ENCODE data around the gene PIGV.
"Not testable (repeated sequence)": the region's sequence is repeated elsewhere in the genome, so short reads cannot be mapped to it uniquely, and the experiment has no call there.

Gene PIGV

DNA sequence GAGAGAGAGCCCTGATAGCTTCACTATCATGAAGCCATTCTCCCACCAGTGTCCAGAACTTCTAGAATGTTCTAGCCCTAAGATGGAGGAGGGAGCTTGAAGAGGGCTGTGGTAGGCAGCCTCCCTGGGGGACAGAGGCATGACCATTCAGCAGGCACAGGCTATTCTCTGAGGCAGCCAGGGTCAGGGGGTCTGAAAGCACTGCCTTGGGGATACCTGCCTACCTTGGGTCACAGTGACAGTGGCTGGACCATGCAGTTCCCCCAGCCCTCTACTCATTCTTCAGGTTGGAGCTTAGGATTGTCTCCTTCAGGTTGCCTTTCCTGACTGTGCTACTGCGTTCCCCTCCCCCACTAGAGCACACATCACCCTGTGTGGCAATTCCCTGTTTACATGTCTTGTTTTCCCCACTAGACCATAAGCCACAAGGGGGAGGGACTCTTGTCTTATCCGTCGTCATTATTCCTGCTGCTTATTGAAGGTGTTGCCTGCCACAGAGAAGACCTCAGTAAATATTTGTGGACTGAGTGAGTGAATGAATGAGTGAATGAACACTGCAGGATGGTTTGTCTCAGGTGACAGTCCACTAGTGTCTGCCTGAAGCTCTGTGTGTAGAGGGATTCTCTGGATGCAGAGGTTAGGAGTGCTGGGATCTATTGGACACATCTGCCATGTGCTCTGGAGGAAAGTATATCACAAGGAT lies 43.9 kb downstream of the PIGV start:
- Histone ChIP-seq H3K9me3 (ENCODE audit: insufficient read depth, low read length) (no peaks in the 10 kb centered on the region), H3K79me2 (ENCODE audit: low read length) (peaks cover 50% of the 10 kb centered on the region), H3K9ac (ENCODE audit: low read length) (no peak overlapping the region), H3K36me3 (replicated peaks; ENCODE audit: low read depth, low read length) (peaks cover 40% of the 10 kb centered on the region), H2AFZ (ENCODE audit: low read depth, low read length) (no peak overlapping the region), H4K20me1 (ENCODE audit: insufficient read depth, low read length) (peaks cover 7% of the 10 kb centered on the region), H3K4me3 (ENCODE audit: low read length) (no peak overlapping the region), H3K27me3 (ENCODE audit: low read depth, low read length) (no peaks in the 10 kb centered on the region), H3K27ac (ENCODE audit: low read length) (no peak overlapping the region), H3K4me2 (ENCODE audit: low read length) (no peak overlapping the region), H3K4me1 (ENCODE audit: low read length) (peaks cover 37% of the 10 kb centered on the region)
- TF ChIP-seq, protein P1, sequence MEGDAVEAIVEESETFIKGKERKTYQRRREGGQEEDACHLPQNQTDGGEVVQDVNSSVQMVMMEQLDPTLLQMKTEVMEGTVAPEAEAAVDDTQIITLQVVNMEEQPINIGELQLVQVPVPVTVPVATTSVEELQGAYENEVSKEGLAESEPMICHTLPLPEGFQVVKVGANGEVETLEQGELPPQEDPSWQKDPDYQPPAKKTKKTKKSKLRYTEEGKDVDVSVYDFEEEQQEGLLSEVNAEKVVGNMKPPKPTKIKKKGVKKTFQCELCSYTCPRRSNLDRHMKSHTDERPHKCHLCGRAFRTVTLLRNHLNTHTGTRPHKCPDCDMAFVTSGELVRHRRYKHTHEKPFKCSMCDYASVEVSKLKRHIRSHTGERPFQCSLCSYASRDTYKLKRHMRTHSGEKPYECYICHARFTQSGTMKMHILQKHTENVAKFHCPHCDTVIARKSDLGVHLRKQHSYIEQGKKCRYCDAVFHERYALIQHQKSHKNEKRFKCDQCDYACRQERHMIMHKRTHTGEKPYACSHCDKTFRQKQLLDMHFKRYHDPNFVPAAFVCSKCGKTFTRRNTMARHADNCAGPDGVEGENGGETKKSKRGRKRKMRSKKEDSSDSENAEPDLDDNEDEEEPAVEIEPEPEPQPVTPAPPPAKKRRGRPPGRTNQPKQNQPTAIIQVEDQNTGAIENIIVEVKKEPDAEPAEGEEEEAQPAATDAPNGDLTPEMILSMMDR (IDR thresholded peaks at IDR 0.05; ENCODE audit: low read depth, low read length): no peak
- TF ChIP-seq EZH2phosphoT487 (IDR thresholded peaks at IDR 0.05; ENCODE audit: low read depth): no peak

DNA sequence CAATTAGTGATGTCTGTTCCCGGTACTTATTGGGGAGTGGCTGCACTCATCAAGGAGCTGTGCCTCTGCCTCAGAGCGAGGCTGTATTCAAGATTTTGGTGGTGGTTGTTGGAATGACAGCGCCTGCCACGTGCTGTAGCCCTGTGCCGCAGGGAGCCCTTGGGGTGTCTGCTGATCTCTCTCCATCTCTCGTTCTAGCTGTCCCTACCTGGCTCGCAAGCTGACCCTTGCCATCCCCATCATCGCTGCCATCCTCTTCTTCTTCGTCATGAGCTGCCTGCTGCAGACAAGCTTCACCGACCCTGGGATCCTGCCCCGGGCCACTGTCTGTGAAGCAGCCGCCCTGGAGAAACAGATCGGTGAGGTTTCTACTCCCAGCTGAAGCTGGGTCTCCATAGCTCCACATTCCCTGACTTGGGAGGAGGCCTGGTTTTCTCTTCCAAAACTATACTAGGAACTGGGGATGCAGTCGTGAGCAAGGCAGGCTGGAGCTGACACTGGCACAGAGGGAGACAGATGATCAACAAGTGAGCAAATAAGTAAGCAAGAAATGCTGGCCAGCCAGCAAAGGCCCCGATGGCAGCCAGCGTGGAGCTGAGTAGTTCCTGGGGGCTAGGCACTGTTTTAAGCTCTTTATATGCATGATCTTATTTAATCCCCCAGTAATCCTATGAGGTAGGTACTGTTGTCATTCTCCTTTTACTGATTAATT lies 44.7 kb downstream of the PIGV start:
- H3K9me3 ChIP-seq (ENCODE audit: insufficient read depth, low read length): no peaks in the 10 kb centered on the region
- peak overlapping the region; percentile 80 for H3K4me2 ChIP-seq (ENCODE audit: low read length)
- H3K27ac ChIP-seq (ENCODE audit: low read length): peak overlapping the region; percentile 82; the same call in 1 of the 2 replicates
- peaks cover 7% of the 10 kb centered on the region for H4K20me1 ChIP-seq (ENCODE audit: insufficient read depth, low read length)
- TF ChIP-seq, protein P1 (IDR thresholded peaks at IDR 0.05; ENCODE audit: low read depth, low read length): no peak
- no peak for TF ChIP-seq EZH2phosphoT487 (IDR thresholded peaks at IDR 0.05; ENCODE audit: low read depth)
- H2AFZ ChIP-seq (ENCODE audit: low read depth, low read length): no peak overlapping the region
- peaks cover 37% of the 10 kb centered on the region for H3K4me1 ChIP-seq (ENCODE audit: low read length)
- no peak overlapping the region for H3K4me3 ChIP-seq (ENCODE audit: low read length)
- peaks cover 43% of the 10 kb centered on the region for H3K79me2 ChIP-seq (ENCODE audit: low read length)
- H3K36me3 ChIP-seq (replicated peaks; ENCODE audit: low read depth, low read length): peaks cover 40% of the 10 kb centered on the region
- H3K9ac ChIP-seq (ENCODE audit: low read length): no peak overlapping the region
- no peaks in the 10 kb centered on the region for H3K27me3 ChIP-seq (ENCODE audit: low read depth, low read length)

DNA sequence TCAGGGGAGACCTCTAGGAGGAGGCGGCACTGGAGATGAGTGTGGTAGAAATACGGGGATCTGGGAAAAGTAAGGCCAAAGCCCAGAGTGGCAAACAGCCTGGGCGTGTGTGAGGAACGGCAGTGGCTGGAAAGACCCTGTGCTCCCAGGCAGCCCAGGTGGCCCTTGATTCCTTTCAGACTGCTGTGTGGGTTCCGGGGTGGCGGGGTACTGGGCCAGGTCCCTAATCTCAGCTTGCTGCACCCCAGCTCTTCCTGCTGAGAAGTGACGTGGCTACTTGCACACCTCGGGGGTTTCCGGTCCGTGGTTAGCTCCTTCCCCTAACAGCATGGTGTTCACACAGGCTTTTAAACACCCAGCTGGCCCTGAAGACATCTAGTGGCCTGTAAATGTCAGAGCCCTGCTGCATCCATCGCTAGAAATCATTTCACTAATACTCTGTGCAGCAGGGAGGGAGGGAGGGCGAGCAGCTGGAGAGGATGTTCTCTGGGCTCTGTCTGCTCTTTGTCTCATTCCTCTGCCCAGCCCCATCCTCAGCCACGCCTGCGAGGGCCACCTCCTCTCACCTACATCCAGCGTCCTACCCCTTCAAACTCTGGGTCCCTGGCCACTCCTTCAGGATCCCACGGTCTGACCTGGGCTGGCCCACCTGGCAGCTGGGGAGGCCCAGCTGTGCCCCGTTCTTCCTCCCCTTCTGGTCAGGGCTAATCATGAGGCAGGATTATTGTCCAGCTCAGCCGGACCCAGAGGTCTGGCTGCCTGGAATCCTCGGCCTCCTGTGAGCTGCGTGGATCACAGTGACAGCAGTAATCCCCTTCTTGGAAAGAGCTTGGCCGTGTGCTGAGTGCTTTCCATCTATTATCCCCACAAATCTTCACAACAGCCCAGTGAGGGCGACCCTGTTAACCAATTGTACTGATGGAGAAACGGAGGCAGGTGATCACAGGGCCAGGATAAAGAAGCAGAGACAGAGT lies 46.0 kb downstream of the PIGV start:
- Histone ChIP-seq H3K27ac (ENCODE audit: low read length) (peak overlapping the region; percentile 82), H3K79me2 (ENCODE audit: low read length) (peaks cover 30% of the 10 kb centered on the region), H3K9ac (ENCODE audit: low read length) (peak overlapping the region; percentile 69), H3K27me3 (ENCODE audit: low read depth, low read length) (no peaks in the 10 kb centered on the region), H3K9me3 (ENCODE audit: insufficient read depth, low read length) (no peaks in the 10 kb centered on the region), H3K4me2 (ENCODE audit: low read length) (peak overlapping the region; percentile 80), H4K20me1 (ENCODE audit: insufficient read depth, low read length) (peaks cover 7% of the 10 kb centered on the region), H3K4me3 (ENCODE audit: low read length) (peak overlapping the region; percentile 57), H3K4me1 (ENCODE audit: low read length) (peaks cover 38% of the 10 kb centered on the region), H3K36me3 (replicated peaks; ENCODE audit: low read depth, low read length) (peaks cover 40% of the 10 kb centered on the region), H2AFZ (ENCODE audit: low read depth, low read length) (no peak overlapping the region)
- TF ChIP-seq EZH2phosphoT487 (IDR thresholded peaks at IDR 0.05; ENCODE audit: low read depth): no peak
- TF ChIP-seq, protein P1 (IDR thresholded peaks at IDR 0.05; ENCODE audit: low read depth, low read length): 0 out of 2 replicates have a peak, but pooled peaks have one; percentile 7

GRCh38 chr1:26837665-26838064 lies 49.9 kb downstream of the PIGV start:
- not testable (repeated sequence) for H3K4me3 ChIP-seq (ENCODE audit: low read length); H3K9me3 ChIP-seq (ENCODE audit: insufficient read depth, low read length); H3K4me2 ChIP-seq (ENCODE audit: low read length); H4K20me1 ChIP-seq (ENCODE audit: insufficient read depth, low read length); H3K9ac ChIP-seq (ENCODE audit: low read length); H3K79me2 ChIP-seq (ENCODE audit: low read length); H3K27me3 ChIP-seq (ENCODE audit: low read depth, low read length); H2AFZ ChIP-seq (ENCODE audit: low read depth, low read length)
- Histone ChIP-seq H3K4me1 (ENCODE audit: low read length) (peaks cover 42% of the 10 kb centered on the region), H3K36me3 (replicated peaks; ENCODE audit: low read depth, low read length) (peaks cover 31% of the 10 kb centered on the region), H3K27ac (ENCODE audit: low read length) (peak overlapping the region; percentile 100)

All from OCI-LY3 (cell line).